Measurements from ENCODE around the gene CRADD. TPM values are rescaled to one million over a fixed set of nuclear protein-coding genes. Genes with fewer than 3 reads are reported as not detected.

CRADD gene
- total RNA-seq, 1 donor from 2014 or later: 9.1 TPM

DNA sequence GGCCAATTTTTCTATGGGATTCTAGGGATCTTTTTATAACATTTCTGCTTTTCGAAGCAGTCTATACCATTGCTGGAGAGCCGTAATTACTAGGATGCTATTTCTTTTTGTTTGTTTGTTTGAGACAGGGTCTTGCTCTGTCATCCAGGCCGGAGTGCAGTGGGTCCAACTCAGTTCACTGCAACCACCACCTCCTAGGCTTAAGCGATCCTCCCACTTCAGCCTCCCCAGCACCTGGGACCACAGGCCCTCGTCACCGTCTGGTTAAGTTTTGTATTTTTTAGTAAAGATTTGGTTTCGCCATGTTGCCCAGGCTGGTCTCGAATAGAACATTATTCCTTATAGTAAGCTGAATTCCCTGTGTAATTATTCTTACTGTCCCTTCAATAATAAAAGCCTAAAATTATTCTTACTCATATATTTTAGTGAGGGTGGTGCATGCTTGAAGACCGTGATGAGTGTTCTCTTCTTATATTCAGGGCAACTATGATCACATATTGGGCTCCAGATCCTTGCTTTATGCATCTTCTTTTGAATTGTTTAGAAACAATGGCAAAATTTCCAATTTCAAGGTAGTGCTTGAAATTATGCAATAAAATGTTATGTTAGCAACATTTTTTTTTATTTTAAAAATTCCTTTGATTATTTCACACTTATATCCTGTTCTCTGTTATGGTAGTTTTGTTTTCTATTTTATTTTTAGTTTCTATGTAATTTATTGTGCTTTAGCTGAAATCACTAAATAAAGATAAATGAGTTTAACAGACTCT lies 66.2 kb downstream of the CRADD start:
- Mint-ChIP-seq H3K4me1 (ENCODE audit: low read depth) (peaks cover 19% of the 10 kb centered on the region), H3K4me3 (ENCODE audit: unreplicated experiment) (peak overlapping the region; percentile 12), H3K36me3 (ENCODE audit: low read depth) (no peaks in the 10 kb centered on the region), H3K27ac (ENCODE audit: unreplicated experiment) (no peak overlapping the region), H3K27me3 (ENCODE audit: low read depth) (no peaks in the 10 kb centered on the region), H3K9me3 (ENCODE audit: low read depth) (no peaks in the 10 kb centered on the region)
- DNase-seq (ENCODE audit: low spot score): no peak
- TF ChIP-seq, protein P1, sequence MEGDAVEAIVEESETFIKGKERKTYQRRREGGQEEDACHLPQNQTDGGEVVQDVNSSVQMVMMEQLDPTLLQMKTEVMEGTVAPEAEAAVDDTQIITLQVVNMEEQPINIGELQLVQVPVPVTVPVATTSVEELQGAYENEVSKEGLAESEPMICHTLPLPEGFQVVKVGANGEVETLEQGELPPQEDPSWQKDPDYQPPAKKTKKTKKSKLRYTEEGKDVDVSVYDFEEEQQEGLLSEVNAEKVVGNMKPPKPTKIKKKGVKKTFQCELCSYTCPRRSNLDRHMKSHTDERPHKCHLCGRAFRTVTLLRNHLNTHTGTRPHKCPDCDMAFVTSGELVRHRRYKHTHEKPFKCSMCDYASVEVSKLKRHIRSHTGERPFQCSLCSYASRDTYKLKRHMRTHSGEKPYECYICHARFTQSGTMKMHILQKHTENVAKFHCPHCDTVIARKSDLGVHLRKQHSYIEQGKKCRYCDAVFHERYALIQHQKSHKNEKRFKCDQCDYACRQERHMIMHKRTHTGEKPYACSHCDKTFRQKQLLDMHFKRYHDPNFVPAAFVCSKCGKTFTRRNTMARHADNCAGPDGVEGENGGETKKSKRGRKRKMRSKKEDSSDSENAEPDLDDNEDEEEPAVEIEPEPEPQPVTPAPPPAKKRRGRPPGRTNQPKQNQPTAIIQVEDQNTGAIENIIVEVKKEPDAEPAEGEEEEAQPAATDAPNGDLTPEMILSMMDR (IDR thresholded peaks at IDR 0.05): no peak

DNA sequence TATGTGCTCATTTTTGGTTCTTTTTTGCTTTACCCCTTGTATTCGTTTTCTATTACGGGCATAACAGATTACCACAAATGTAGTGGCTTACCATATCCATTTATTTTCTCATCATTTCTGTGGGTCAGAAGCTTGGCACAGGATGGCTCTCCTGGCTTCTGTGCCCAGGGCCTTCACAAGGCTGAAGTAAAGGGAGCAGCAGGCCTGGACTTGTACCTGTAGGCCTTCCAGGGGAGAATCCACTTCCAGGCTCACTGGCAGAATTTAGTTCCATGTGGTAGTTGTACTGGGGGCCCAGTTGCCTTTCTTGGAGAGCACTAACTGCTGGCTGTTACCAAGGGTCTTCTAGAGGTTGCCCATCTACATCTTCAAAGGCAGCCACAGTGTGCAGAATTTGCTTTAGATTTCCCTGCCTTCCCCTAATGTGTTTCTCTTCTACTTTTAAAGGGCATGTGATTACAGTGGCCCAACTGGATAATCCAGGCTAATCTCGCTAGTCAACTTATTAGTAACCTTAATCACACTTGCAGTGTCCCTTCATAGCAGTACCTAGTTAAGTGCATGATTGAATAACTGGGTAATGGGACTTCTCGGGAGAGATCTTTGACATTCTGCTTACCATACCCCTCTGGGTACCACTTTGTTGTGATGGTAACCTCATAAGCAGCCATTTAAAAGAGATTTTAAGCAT lies 67.0 kb downstream of the CRADD start:
- Mint-ChIP-seq H3K4me3 (ENCODE audit: unreplicated experiment) (no peak overlapping the region), H3K4me1 (ENCODE audit: low read depth) (peaks cover 19% of the 10 kb centered on the region), H3K27ac (ENCODE audit: unreplicated experiment) (no peak overlapping the region), H3K9me3 (ENCODE audit: low read depth) (no peaks in the 10 kb centered on the region), H3K27me3 (ENCODE audit: low read depth) (no peaks in the 10 kb centered on the region), H3K36me3 (ENCODE audit: low read depth) (no peaks in the 10 kb centered on the region)
- no peak for DNase-seq (ENCODE audit: low spot score)
- TF ChIP-seq, protein P1 (IDR thresholded peaks at IDR 0.05): no peak

DNA sequence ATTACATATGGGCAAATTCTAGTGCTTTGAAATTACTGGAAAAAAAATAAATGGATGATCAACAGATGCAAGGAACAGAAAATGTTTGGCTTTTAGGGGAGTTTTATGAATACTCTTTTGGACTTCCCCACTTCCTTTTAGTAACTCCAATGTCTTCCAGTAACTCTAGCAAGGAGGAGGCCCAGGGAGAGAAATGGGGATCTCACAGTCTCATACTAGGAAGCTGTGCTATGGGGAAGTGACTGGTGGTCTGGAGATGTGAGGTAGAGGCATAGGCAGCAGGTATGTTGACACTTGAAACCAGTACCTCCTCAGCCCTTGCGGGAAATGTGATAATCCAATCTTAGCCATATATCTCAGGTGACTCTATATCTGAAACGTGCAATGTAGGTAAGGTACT lies 68.1 kb downstream of the CRADD start:
- Mint-ChIP-seq H3K9me3 (ENCODE audit: low read depth) (no peaks in the 10 kb centered on the region), H3K4me3 (ENCODE audit: unreplicated experiment) (no peak overlapping the region), H3K4me1 (ENCODE audit: low read depth) (peaks cover 19% of the 10 kb centered on the region), H3K27ac (ENCODE audit: unreplicated experiment) (no peak overlapping the region), H3K27me3 (ENCODE audit: low read depth) (no peaks in the 10 kb centered on the region), H3K36me3 (ENCODE audit: low read depth) (no peaks in the 10 kb centered on the region)
- TF ChIP-seq, protein P1 (IDR thresholded peaks at IDR 0.05): no peak
- DNase-seq (ENCODE audit: low spot score): no peak

DNA sequence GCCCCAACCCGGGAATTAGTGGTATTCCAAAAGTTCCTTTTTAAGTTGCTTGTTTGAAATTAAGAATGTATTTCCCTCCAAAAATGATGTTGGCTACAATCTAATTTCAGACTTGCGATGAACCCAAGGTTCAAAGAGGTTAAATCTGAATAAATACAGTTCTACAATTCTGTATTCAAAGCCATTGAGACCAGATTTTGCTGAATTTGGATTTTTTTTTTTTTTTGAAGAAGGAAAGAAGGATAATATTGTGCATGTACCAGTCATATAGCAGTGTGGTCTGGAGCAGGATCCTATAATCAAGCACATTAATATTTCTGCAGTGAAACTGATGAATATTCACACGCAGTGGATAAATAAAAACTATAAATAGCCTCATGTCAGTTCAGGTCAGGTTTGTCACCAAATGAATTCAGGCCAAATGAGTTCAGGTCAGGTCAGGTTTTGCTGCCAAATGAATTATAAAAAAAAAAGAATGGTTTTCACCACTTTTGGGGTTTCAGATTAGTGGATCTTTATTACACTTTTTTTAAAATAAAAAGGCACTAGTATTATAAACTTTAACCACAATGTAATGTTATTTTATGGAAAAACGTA lies 69.5 kb downstream of the CRADD start:
- H3K4me1 Mint-ChIP-seq (ENCODE audit: low read depth): peaks cover 12% of the 10 kb centered on the region
- no peak for DNase-seq (ENCODE audit: low spot score)
- H3K27me3 Mint-ChIP-seq (ENCODE audit: low read depth): no peaks in the 10 kb centered on the region
- no peak overlapping the region for H3K27ac Mint-ChIP-seq (ENCODE audit: unreplicated experiment)
- H3K9me3 Mint-ChIP-seq (ENCODE audit: low read depth): no peaks in the 10 kb centered on the region
- no peaks in the 10 kb centered on the region for H3K36me3 Mint-ChIP-seq (ENCODE audit: low read depth)
- no peak overlapping the region for H3K4me3 Mint-ChIP-seq (ENCODE audit: unreplicated experiment)
- TF ChIP-seq, protein P1 (IDR thresholded peaks at IDR 0.05): no peak

DNA sequence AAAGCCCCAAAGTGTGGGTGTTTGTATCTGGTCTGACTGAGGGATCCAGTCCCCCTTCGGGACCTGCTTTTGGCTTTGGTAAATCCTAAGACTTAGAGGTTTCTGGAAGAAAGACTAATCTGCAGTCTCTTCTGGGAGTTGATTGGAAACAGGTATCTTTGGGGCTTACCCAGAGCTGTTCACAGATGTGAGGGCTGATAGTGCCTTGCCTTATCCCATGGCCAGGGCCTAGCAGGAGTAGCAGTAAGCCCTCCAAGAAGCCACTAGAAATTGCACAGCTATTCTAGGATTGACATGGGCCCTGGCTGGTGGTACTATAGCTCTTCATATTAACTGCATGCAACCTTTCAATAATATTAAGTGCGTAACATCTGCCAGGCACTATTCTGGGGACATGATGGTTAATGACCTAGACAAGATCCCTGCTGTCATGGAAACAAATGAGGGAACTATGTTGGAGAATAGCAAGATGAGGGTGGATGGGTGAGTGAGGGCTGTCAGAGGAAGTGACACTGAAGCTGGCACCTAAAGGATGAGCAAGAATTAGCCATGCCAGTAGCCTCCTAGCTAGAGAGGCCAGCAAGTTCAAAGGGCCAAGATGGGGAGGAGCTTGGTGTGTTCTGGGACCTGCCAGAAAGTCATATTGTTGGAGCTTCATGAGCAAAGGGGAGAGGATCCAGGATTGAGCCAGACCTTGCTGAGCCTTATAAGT lies 71.7 kb downstream of the CRADD start:
- TF ChIP-seq, protein P1 (IDR thresholded peaks at IDR 0.05): no peak
- H3K36me3 Mint-ChIP-seq (ENCODE audit: low read depth): peaks cover 3% of the 10 kb centered on the region
- DNase-seq (ENCODE audit: low spot score): no peak
- H3K9me3 Mint-ChIP-seq (ENCODE audit: low read depth): peaks cover 9% of the 10 kb centered on the region
- no peak overlapping the region for H3K27ac Mint-ChIP-seq (ENCODE audit: unreplicated experiment)
- no peak overlapping the region for H3K4me3 Mint-ChIP-seq (ENCODE audit: unreplicated experiment)
- no peaks in the 10 kb centered on the region for H3K27me3 Mint-ChIP-seq (ENCODE audit: low read depth)
- peaks cover 13% of the 10 kb centered on the region for H3K4me1 Mint-ChIP-seq (ENCODE audit: low read depth)

Measured in chondrocyte (in vitro differentiated cells).